ENCODE measurements around the gene CCM2L. TPM values are rescaled to one million over a fixed set of nuclear protein-coding genes. Genes with fewer than 3 reads are reported as not detected.
A peak's percentile ranks its signal among the peaks of the same experiment; 100 is the strongest.

The CCM2L gene
- total RNA-seq (2011; cell fraction: chromatin; rRNA removed; ENCODE audit: low replicate concordance) = not detected in 2 replicates
- not detected in 2 replicates for total RNA-seq (2011; cell fraction: nucleolus; rRNA removed)
- not detected in 2 replicates for total RNA-seq (2011; cell fraction: nucleoplasm; rRNA removed)
- total RNA-seq (2014; rRNA removed) = not detected in 2 replicates
- not detected in 2 replicates for total RNA-seq (2014; rRNA removed; fragmentation: Illumina TruSeq; extraction: Trizol)
- total RNA-seq (2015; rRNA removed; fragmentation: Illumina TruSeq; extraction: Trizol) = not detected in 2 replicates
- not detected in 2 replicates for total RNA-seq (2021)
- 0.04 TPM in 1 of 2 replicates, not detected in the other for polyA plus RNA-seq (2011; rRNA removed)
- polyA plus RNA-seq (2011; cell fraction: cytosol; rRNA removed) = not detected in 2 replicates
- polyA plus RNA-seq (2011; cell fraction: nucleus; rRNA removed) = not detected in 2 replicates
- 0.30 TPM in 1 of 2 replicates, not detected in the other for polyA plus RNA-seq (2012)
- polyA plus RNA-seq (2014; fragmentation: Illumina TruSeq; extraction: Trizol) = not detected in 2 replicates
- polyA plus RNA-seq (2014; fragmentation: Nextera tagmentation; extraction: Ambion mirVana) = not detected
- polyA plus RNA-seq (2014; rRNA removed) = not detected in 2 replicates
- not detected in 2 replicates for polyA minus RNA-seq (2011; rRNA and poly(A)+ RNA removed)
- polyA minus RNA-seq (2011; cell fraction: cytosol; rRNA and poly(A)+ RNA removed) = not detected in 2 replicates
- not detected in 2 replicates for polyA minus RNA-seq (2011; cell fraction: nucleus; rRNA and poly(A)+ RNA removed)
- Bru-seq, nascent RNA = percentile 16 among the genes with signal in this experiment
- BruChase-seq, experiment 1, labeled RNA remaining after a 2-hour chase = percentile 8 among the genes with signal in this experiment
- BruChase-seq, experiment 2, labeled RNA remaining after a 6-hour chase = percentile 11 among the genes with signal in this experiment
- long read RNA-seq, experiment 1 = 0 reads
- long read RNA-seq, experiment 2 = 0 reads
- long read RNA-seq, experiment 3 = 0 reads

- Histone ChIP-seq H3K4me1 (replicated peaks in 1 of 2; ENCODE audit: control insufficient read depth in 2 of 2, insufficient read depth in 2 of 2, low read length in 2 of 2) (peaks cover 0 to 11% of the 10 kb centered on the region in 2 experiments; a peak in 4 of 5 replicates), H3K27ac (ENCODE audit: extremely low read depth, low read depth, low read length) (no peak within 1 kb of the TSS), H2AFZ (ENCODE audit: low read depth, low read length) (no peak within 1 kb of the TSS), H3K9me1 (ENCODE audit: control insufficient read depth, insufficient read depth, low read length) (no peaks in the 10 kb centered on the region), H3K4me3 (no peak within 1 kb of the TSS), H3K36me3 (ENCODE audit: control insufficient read depth, insufficient read depth, low read length) (no peaks in the 10 kb centered on the region), H3K9me3 (replicated peaks; ENCODE audit: control insufficient read depth, insufficient read depth, low read depth, low read length) (no peaks in the 10 kb centered on the region), H3K4me2 (ENCODE audit: insufficient read depth, low read length) (no peak within 1 kb of the TSS), H3K27me3 (ENCODE audit: control insufficient read depth in 2 of 2, insufficient read depth in 2 of 2, low read length in 2 of 2) (peaks cover 5 to 30% of the 10 kb centered on the region in 2 experiments; a peak in 4 of 5 replicates), H3K9ac (ENCODE audit: insufficient read depth in 1 of 2, low read depth in 2 of 2, low read length in 2 of 2) (no peak within 1 kb of the TSS), H4K20me1 (replicated peaks; ENCODE audit: control insufficient read depth, insufficient read depth, low read length) (no peaks in the 10 kb centered on the region; the same call in 1 of the 2 replicates), H3K79me2 (ENCODE audit: control insufficient read depth, insufficient read depth, low read length) (no peaks in the 10 kb centered on the region)
- in situ Hi-C loops (cut with MboI) = no loop called here
- ATAC-seq = no peak
- ChIA-PET POLR2A (no interaction called here), CTCF (ENCODE audit: low intra/inter-chr PET ratio) (no interaction called here)
- TF ChIP-seq ETS2 (tag; IDR thresholded peaks at IDR 0.05; ENCODE audit: borderline replicate concordance, poor library complexity, severe bottlenecking) (no peak), RBM17 (IDR thresholded peaks at IDR 0.05; ENCODE audit: borderline replicate concordance, low read depth, low read length) (no peak), KLF1 (tag; IDR thresholded peaks at IDR 0.05) (no peak)
- 6% methylated on average over 2 of the region's 2 CpGs for WGBS (ENCODE audit: insufficient coverage, low coverage, missing lambda C conversion rate)
- no peak for FAIRE-seq
- no peak for DNase-seq (ENCODE audit: extremely low read depth in 1 of 4, low spot score in 3 of 4)
- intact Hi-C loops (cut with micrococcal nuclease) = no loop called here
- no TSS peak for BruUV-seq (replicated peaks)
These were observed at the start of gene CCM2L for GRCh38 chr20:32010101-32010500. Gene CCM2L (plus strand): TSS chr20:32010438. CDS start chr20:32010455, 17 bp downstream.

Measured in K562 (cell line).